DOHH2 (cell line): ENCODE results near the gene LZTR1.

Source experiments
- H3F3A ChIP-seq: fragments of 200-600 bp; sonication (generic), shearing (Covaris generic); 2 replicates; pipeline ENCODE4 v1.6.0; 2016; ENCODE audit warnings: antibody characterized with exemption, mild to moderate bottlenecking; ENCODE audit not compliant: control insufficient read depth, insufficient read depth
- H3K27ac ChIP-seq: fragments of 200-600 bp; sonication (generic); 2 replicates; pipeline ENCODE4 v1.5.1; 2014; ENCODE audit warnings: low read depth, mild to moderate bottlenecking, low read length, moderate library complexity
- H3K27me3 ChIP-seq: fragments of 200-600 bp; sonication (generic); 2 replicates; pipeline ENCODE4 v1.6.1; 2014; ENCODE audit warnings: mild to moderate bottlenecking, low read length, mixed read lengths; ENCODE audit not compliant: control insufficient read depth
- H3K36me3 ChIP-seq: fragments of 200-600 bp; sonication (generic); 2 replicates; pipeline ENCODE4 v1.6.1; 2014; ENCODE audit warnings: mild to moderate bottlenecking, low read length, moderate library complexity, mixed read lengths; ENCODE audit not compliant: control insufficient read depth
- H3K4me1 ChIP-seq: fragments of 200-600 bp; sonication (generic); 2 replicates; pipeline ENCODE4 v1.6.1; 2014; ENCODE audit warnings: mild to moderate bottlenecking, low read length, mixed read lengths; ENCODE audit not compliant: control insufficient read depth
- H3K4me2 ChIP-seq: fragments of 200-600 bp; sonication (generic); 2 replicates; pipeline ENCODE4 v1.6.0; 2014; ENCODE audit warnings: mild to moderate bottlenecking, low read length, moderate library complexity
- H3K4me3 ChIP-seq: fragments of 200-600 bp; sonication (generic); 2 replicates; pipeline ENCODE4 v1.5.1; 2014; ENCODE audit warnings: mild to moderate bottlenecking, low read length, mixed read lengths
- H3K79me2 ChIP-seq: fragments of 200-600 bp; sonication (generic); 2 replicates; pipeline ENCODE4 v1.6.1; 2014; ENCODE audit warnings: mild to moderate bottlenecking, low read length, mixed read lengths; ENCODE audit not compliant: control insufficient read depth
- H3K9me2 ChIP-seq: fragments of 200-600 bp; sonication (generic); replicated peaks from 2 replicates; pipeline ENCODE4 v1.6.1; 2014; ENCODE audit warnings: mild to moderate bottlenecking, low read length, mixed read lengths; ENCODE audit not compliant: control insufficient read depth
- H3K9me3 ChIP-seq: fragments of 200-600 bp; sonication (generic); 2 replicates; pipeline ENCODE4 v1.6.1; 2014; ENCODE audit warnings: antibody characterized with exemption, low read length, mixed read lengths; ENCODE audit not compliant: control insufficient read depth, insufficient read depth
- H4K20me1 ChIP-seq: fragments of 200-600 bp; sonication (generic); 2 replicates; pipeline ENCODE4 v1.6.0; 2014; ENCODE audit warnings: low read depth, mild to moderate bottlenecking, antibody characterized with exemption, low read length, moderate library complexity; ENCODE audit not compliant: control insufficient read depth, insufficient read depth
- EZH2phosphoT487 ChIP-seq: fragments of 200-600 bp; sonication (generic); IDR thresholded peaks from 2 replicates; pipeline ENCODE4 v1.6.1; 2017; ENCODE audit warnings: borderline replicate concordance, mild to moderate bottlenecking, antibody characterized with exemption, low read length, moderate library complexity, mixed read lengths
- TF ChIP-seq, protein P1 (sequence below): fragments of 200-600 bp; sonication (generic); IDR thresholded peaks from one replicate; pipeline ENCODE4 v1.5.1; 2014; ENCODE audit warnings: antibody characterized with exemption, mild to moderate bottlenecking, low read depth, low read length; ENCODE audit not compliant: poor library complexity, severe bottlenecking

Gene LZTR1

DNA sequence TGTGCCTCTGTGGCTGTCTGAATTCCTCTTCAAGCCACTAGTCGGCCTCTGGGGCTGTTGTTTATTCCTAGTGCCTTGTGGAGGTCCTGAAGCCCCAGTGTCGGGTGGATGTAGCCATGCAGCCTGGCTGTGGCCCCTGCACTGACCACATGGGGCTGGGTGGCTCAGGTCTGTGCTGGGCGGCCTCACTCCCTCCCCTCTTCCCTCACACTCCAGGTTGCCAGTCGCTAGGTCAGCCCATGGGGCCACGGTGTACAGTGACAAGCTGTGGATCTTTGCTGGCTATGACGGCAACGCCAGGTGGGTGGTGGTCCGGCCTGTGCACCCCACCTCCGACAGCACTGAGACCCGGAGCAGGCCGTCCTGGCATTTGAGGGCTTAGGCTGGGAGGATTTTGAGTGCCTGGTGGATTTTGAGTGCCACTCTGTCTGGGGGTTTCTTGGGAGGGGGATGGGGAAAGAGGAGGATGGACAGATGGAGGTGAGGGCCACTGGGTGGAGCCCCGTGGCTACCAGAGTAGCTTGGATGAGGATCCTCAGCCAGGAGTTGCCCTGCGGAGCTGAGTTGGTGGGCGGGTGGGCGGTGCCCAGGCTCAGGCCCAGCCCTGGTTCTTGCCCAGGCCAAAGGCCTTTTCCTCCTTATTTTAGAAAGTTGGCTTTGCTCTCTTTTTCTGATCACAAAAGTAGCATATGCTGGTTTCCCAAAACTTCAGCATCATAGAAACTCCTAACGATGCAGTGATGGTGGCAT lies 6.7 kb downstream of the LZTR1 start:
- Histone ChIP-seq H4K20me1 (no peaks in the 10 kb centered on the region), H3K4me2 (no peak overlapping the region), H3F3A (no peaks in the 10 kb centered on the region), H3K9me2 (no peaks in the 10 kb centered on the region), H3K27ac (no peak overlapping the region), H3K4me3 (no peak overlapping the region), H3K79me2 (peaks cover 8% of the 10 kb centered on the region), H3K27me3 (no peaks in the 10 kb centered on the region), H3K36me3 (peaks cover 65% of the 10 kb centered on the region), H3K9me3 (no peaks in the 10 kb centered on the region), H3K4me1 (peaks cover 8% of the 10 kb centered on the region)
- no peak for TF ChIP-seq EZH2phosphoT487
- TF ChIP-seq, protein P1, sequence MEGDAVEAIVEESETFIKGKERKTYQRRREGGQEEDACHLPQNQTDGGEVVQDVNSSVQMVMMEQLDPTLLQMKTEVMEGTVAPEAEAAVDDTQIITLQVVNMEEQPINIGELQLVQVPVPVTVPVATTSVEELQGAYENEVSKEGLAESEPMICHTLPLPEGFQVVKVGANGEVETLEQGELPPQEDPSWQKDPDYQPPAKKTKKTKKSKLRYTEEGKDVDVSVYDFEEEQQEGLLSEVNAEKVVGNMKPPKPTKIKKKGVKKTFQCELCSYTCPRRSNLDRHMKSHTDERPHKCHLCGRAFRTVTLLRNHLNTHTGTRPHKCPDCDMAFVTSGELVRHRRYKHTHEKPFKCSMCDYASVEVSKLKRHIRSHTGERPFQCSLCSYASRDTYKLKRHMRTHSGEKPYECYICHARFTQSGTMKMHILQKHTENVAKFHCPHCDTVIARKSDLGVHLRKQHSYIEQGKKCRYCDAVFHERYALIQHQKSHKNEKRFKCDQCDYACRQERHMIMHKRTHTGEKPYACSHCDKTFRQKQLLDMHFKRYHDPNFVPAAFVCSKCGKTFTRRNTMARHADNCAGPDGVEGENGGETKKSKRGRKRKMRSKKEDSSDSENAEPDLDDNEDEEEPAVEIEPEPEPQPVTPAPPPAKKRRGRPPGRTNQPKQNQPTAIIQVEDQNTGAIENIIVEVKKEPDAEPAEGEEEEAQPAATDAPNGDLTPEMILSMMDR = no peak

DNA sequence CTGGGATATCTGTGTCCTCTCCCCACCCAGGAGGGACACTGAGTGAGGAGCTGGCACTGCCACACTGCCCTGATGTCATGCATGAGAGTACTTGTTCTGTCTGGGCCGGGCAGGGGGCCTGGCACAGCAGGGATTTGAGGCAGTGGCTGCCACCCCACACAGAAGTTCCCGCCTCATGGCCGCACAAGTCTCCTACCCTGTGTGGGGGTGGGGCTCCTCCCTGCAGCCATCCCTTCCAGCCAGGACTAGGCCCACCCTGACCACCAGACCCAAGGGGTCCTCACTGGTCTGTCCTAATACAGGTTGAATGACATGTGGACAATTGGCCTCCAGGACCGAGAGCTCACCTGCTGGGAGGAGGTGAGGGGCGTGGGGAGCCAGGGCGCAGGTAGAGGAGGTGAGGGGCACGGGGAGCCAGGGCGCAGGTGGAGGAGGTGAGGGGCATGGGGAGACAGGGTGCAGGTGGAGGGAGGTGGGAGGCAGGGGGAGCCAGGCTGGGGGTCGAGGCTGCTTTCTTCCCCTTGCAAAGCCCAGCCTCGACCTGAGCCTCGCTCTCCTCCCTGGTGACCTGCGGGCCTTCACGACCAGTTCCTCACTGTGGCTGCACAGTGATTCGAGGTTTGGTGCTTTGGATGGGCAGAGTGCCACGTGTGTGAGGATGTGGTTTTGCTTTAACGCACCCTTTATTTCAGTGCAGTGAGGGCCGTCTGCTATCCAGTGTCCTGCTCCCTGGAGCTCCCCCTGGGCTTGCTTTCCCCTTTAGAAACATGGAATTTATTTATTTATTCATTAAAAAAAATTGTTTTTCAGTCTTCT lies 7.4 kb downstream of the LZTR1 start:
- Histone ChIP-seq H3K9me3 (no peaks in the 10 kb centered on the region), H3K27me3 (no peaks in the 10 kb centered on the region), H3F3A (no peaks in the 10 kb centered on the region), H3K36me3 (peaks cover 57% of the 10 kb centered on the region), H3K9me2 (no peaks in the 10 kb centered on the region), H3K79me2 (0 out of 2 replicates have a peak, but pooled peaks cover under 1% of the 10 kb centered on the region), H3K4me1 (peaks cover 8% of the 10 kb centered on the region), H4K20me1 (no peaks in the 10 kb centered on the region), H3K4me2 (no peak overlapping the region), H3K27ac (no peak overlapping the region), H3K4me3 (no peak overlapping the region)
- TF ChIP-seq, protein P1 = no peak
- no peak for TF ChIP-seq EZH2phosphoT487

DNA sequence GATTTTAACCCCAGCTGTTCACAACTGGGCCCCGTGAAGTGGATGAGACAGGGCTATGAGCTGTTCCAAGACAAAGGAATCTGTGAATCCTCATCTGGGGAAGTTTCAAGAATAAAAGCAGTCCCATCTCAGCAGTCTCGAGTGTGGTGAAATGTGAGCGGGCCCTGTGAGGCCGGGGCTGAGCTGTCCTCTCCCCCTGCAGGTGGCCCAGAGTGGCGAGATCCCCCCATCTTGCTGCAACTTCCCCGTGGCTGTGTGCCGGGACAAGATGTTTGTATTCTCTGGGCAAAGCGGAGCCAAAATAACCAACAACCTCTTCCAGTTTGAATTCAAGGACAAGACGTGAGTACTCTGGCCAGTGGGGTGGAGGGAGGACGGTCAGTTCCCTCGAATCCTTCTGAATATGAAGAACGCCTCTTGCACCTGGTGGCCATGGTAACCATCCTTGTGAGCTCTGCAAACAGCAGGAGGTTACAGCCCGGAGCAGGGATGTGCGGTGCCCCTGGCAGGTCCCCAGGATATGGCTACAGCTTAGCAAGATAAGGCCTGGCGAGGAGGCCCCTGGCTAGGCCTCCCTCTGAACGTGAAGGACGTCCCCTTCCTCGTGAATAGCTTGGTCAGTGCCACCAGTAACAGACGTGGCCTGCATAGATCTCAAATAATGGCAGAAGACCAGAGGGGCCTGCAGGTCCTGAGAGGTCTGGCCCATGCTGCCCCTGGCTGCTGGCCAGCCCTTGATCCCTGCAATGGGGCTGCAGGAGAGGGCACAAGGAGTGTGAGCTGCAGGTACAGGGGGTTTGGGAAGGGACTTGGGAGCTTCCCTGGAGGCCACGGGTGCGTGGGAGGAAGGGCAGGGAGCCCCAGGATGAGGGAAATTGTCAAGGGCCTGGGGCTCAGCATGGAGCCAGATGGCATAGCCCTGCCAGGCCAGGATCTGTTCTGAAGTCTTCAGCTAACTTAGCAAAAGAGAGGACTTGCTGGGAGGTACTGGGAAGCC lies 8.4 kb downstream of the LZTR1 start:
- no peak for TF ChIP-seq EZH2phosphoT487
- TF ChIP-seq, protein P1 = no peak
- Histone ChIP-seq H3F3A (no peaks in the 10 kb centered on the region), H4K20me1 (no peaks in the 10 kb centered on the region), H3K4me2 (no peak overlapping the region), H3K27me3 (no peaks in the 10 kb centered on the region), H3K79me2 (no peaks in the 10 kb centered on the region), H3K36me3 (peaks cover 55% of the 10 kb centered on the region), H3K27ac (no peak overlapping the region), H3K9me3 (no peaks in the 10 kb centered on the region), H3K4me1 (peaks cover 8% of the 10 kb centered on the region), H3K9me2 (no peaks in the 10 kb centered on the region), H3K4me3 (no peak overlapping the region)
